B cell (primary cell): Measurements from ENCODE around the gene BTRC. TPM values are rescaled to one million over a fixed set of nuclear protein-coding genes. Genes with fewer than 3 reads are reported as not detected.
"Not testable (repeated sequence)": the region's sequence is repeated elsewhere in the genome, so short reads cannot be mapped to it uniquely, and the experiment has no call there.

ENCODE experiments used
- ATAC-seq: fragments of 200-7000 bp; cut with Tn5 transposase; one replicate; pipeline ENCODE4 v1.10.0; 2021; ENCODE audit warnings: low read depth, mild to moderate bottlenecking, moderate number of reproducible peaks, moderate library complexity
- CTCF ChIA-PET: fragments of 350-600 bp; sonication (Branson Sonifier 250); formaldehyde crosslinking; loops from one replicate; lab custom pipeline; 2021; ENCODE audit warnings: antibody characterized with exemption, inconsistent platforms; lab: Charles Lee
- POLR2A ChIA-PET: fragments of 350-600 bp; sonication (Branson Sonifier 250); formaldehyde crosslinking; loops from one replicate; lab custom pipeline; 2021; ENCODE audit warnings: antibody characterized with exemption; lab: Charles Lee
- DNase-seq: peaks from one replicate; pipeline ENCODE4 v3.0.0; 2013
- H2AFZ ChIP-seq: 2 replicates; pipeline ENCODE4 v1.6.1; 2012; ENCODE audit warnings: mild to moderate bottlenecking, low read depth, low read length; ENCODE audit not compliant: insufficient read depth, poor library complexity, severe bottlenecking
- H3K27ac ChIP-seq, 2 donors: 1 replicate in 1 of 2; 2 replicates in 1 of 2; pipeline ENCODE4 v1.5.1; 2012 to 2013; ENCODE audit warnings: low read length in 2 of 2, mild to moderate bottlenecking in 2 of 2, moderate library complexity in 1 of 2
- H3K27me3 ChIP-seq, 4 experiments: fragments of 200-600 bp in 1 of 4; sonication (generic) in 1 of 4; replicated peaks in 1 of 4; 1 replicate in 2 of 4; 2 replicates in 2 of 4; pipeline versions ENCODE4 v1.6.1 to v1.7.0; 2013 to 2016; ENCODE audit warnings: low read length in 3 of 4, mild to moderate bottlenecking in 2 of 4, mixed read lengths in 1 of 4, moderate library complexity in 1 of 4; ENCODE audit not compliant: insufficient read depth in 4 of 4, control insufficient read depth in 3 of 4; ENCODE audit errors: control extremely low read depth in 1 of 4
- H3K36me3 ChIP-seq, 2 experiments: replicated peaks in 1 of 2; 1 replicate in 1 of 2; 2 replicates in 1 of 2; pipeline versions ENCODE4 v1.6.1 to v1.7.1; 2013; ENCODE audit warnings: low read length in 1 of 2; ENCODE audit not compliant: insufficient read depth in 2 of 2, control insufficient read depth in 1 of 2; ENCODE audit errors: control extremely low read depth in 1 of 2, extremely low read depth in 1 of 2
- H3K4me1 ChIP-seq, 2 donors: fragments of 200-600 bp in 1 of 2; sonication (generic) in 1 of 2; 1 replicate in 1 of 2; 2 replicates in 1 of 2; pipeline versions ENCODE4 v1.5.1 to v1.6.1; 2013 to 2017; ENCODE audit warnings: low read length in 2 of 2; ENCODE audit not compliant: control insufficient read depth in 2 of 2, insufficient read depth in 2 of 2
- H3K4me2 ChIP-seq: replicated peaks from 2 replicates; pipeline ENCODE3; 2012; ENCODE audit warnings: mild to moderate bottlenecking, low read depth, low read length; ENCODE audit not compliant: poor library complexity, severe bottlenecking
- H3K4me3 ChIP-seq, 5 experiments: fragments of 200-600 bp in 1 of 5; sonication (generic) in 1 of 5; 1 replicate in 3 of 5; 2 replicates in 2 of 5; pipeline versions ENCODE4 v1.5.1 to v1.7.0; 2011 to 2016; ENCODE audit warnings: low read length in 4 of 5, mild to moderate bottlenecking in 4 of 5, low read depth in 2 of 5, control low read depth in 1 of 5, moderate library complexity in 1 of 5; ENCODE audit not compliant: insufficient read depth in 1 of 5; ENCODE audit errors: control extremely low read depth in 1 of 5, extremely low read depth in 1 of 5
- H3K79me2 ChIP-seq: fragments of 200-600 bp; sonication (generic); one replicate; pipeline ENCODE4 v1.6.0; 2016; ENCODE audit warnings: low read length; ENCODE audit not compliant: control insufficient read depth, insufficient read depth
- H3K9ac ChIP-seq: fragments of 200-600 bp; sonication (generic); 2 replicates; pipeline ENCODE4 v1.6.1; 2017; ENCODE audit warnings: mild to moderate bottlenecking, low read length, moderate library complexity
- H3K9me3 ChIP-seq, 3 donors: one replicate each; pipeline versions ENCODE4 v1.6.1 to v1.7.1; 2013; ENCODE audit warnings: low read length in 2 of 3; ENCODE audit not compliant: control insufficient read depth in 2 of 3, insufficient read depth in 1 of 3; ENCODE audit errors: control extremely low read depth in 1 of 3
- H4K20me1 ChIP-seq: 2 replicates; pipeline ENCODE4 v1.6.0; 2012; ENCODE audit warnings: mild to moderate bottlenecking, low read length; ENCODE audit not compliant: insufficient read depth, control insufficient read depth, poor library complexity, severe bottlenecking
- H3K27ac Mint-ChIP-seq: one replicate; pipeline ENCODE4 v1.8.0; 2021; ENCODE audit warnings: mixed read lengths
- H3K27me3 Mint-ChIP-seq: one replicate; pipeline ENCODE4 v1.8.0; 2021; ENCODE audit warnings: mixed read lengths
- H3K4me1 Mint-ChIP-seq: one replicate; pipeline ENCODE4 v1.8.0; 2021; ENCODE audit warnings: mixed read lengths
- H3K4me3 Mint-ChIP-seq: one replicate; pipeline ENCODE4 v1.8.0; 2021; ENCODE audit warnings: mixed read lengths
- H3K9me3 Mint-ChIP-seq: one replicate; pipeline ENCODE4 v1.8.0; 2022; ENCODE audit warnings: mixed read lengths; ENCODE audit not compliant: insufficient read depth
- EZH2 ChIP-seq: IDR thresholded peaks from 2 replicates; pipeline ENCODE4 v1.6.1; 2012; ENCODE audit warnings: borderline replicate concordance, low read depth, mild to moderate bottlenecking, moderate library complexity, low read length; ENCODE audit not compliant: insufficient read depth, poor library complexity, severe bottlenecking
- WGBS: methylation state at CpG from one replicate; pipeline ENCODE4 v1.1.5; 2013; ENCODE audit warnings: missing lambda C conversion rate; ENCODE audit not compliant: insufficient coverage; 5-methylcytosine and 5-hydroxymethylcytosine counted together
- intact Hi-C: fragments of 100-400 bp; cut with micrococcal nuclease; formaldehyde crosslinking; loops from one replicate; pipeline ENCODE4 v1.10.0; 2022
- polyA plus RNA-seq: library from polyadenylated mRNA; depleted of rRNA; stranded (reverse); fragments of >200 nt; gene quantifications from 2 replicates; pipeline ENCODE4 v1.2.3, GENCODE V29; 2012
- total RNA-seq, 2 donors: library from RNA; stranded (reverse); fragments of 120-200 nt in 1 of 2; gene quantifications; 1 replicate in 1 of 2; 2 replicates in 1 of 2; pipeline versions ENCODE4 v1.2.3 to v1.2.4, GENCODE V29; 2013 to 2022
- TF ChIP-seq, protein P1 (sequence below): fragments of 200-600 bp; IDR thresholded peaks from one replicate; pipeline ENCODE4 v1.8.0; 2022; ENCODE audit warnings: antibody characterized with exemption, mild to moderate bottlenecking

Gene BTRC
- total and polyA plus RNA-seq, 2 donors (not counting 1 experiment from before 2014, with no cell fraction given): 4.3 to 21.9 TPM

DNA sequence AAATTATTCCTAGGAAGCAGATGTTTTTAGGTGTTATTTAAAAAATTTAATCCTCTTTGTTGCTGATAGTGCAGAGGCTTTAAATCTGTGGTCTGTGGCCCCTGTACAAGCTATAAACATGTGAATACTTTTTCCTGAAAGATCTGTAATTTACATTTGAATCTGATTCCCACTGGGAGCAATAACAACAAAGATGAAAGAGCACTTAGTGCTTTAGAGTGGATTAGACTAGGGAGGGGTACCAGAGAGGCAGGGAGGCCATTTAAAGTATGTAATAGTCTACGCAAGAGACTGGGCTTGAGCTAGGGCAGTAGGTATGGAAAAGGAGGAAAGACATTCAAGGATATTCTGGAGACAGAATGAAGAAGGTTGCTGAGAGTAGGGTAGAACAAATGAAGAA lies 19.1 kb downstream of the BTRC start:
- ATAC-seq (no peak), DNase-seq (no peak)
- Histone ChIP-seq H3K9me3 (no peaks in the 10 kb centered on the region), H2AFZ (no peak overlapping the region), H3K4me1 (peaks cover 8% of the 10 kb centered on the region in 2 donors), H3K27ac (no peak overlapping the region), H3K4me3 (no peak overlapping the region), H3K79me2 (peaks cover 61% of the 10 kb centered on the region), H3K9ac (no peak overlapping the region), H4K20me1 (peaks cover 22% of the 10 kb centered on the region), H3K36me3 (peaks cover under 1 to 4% of the 10 kb centered on the region in 2 experiments), H3K27me3 (no peaks in the 10 kb centered on the region), H3K4me2 (no peak overlapping the region)
- ChIA-PET CTCF (no interaction called here), POLR2A (no interaction called here)
- Mint-ChIP-seq H3K4me3 (no peak overlapping the region), H3K27me3 (no peaks in the 10 kb centered on the region), H3K4me1 (peaks cover 21% of the 10 kb centered on the region), H3K9me3 (no peaks in the 10 kb centered on the region), H3K27ac (no peak overlapping the region)
- 100% methylated on average over 1 of the region's 1 CpG for WGBS
- intact Hi-C loops: no loop called here
- TF ChIP-seq, protein P1, sequence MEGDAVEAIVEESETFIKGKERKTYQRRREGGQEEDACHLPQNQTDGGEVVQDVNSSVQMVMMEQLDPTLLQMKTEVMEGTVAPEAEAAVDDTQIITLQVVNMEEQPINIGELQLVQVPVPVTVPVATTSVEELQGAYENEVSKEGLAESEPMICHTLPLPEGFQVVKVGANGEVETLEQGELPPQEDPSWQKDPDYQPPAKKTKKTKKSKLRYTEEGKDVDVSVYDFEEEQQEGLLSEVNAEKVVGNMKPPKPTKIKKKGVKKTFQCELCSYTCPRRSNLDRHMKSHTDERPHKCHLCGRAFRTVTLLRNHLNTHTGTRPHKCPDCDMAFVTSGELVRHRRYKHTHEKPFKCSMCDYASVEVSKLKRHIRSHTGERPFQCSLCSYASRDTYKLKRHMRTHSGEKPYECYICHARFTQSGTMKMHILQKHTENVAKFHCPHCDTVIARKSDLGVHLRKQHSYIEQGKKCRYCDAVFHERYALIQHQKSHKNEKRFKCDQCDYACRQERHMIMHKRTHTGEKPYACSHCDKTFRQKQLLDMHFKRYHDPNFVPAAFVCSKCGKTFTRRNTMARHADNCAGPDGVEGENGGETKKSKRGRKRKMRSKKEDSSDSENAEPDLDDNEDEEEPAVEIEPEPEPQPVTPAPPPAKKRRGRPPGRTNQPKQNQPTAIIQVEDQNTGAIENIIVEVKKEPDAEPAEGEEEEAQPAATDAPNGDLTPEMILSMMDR: no peak
- no peak for TF ChIP-seq EZH2

DNA sequence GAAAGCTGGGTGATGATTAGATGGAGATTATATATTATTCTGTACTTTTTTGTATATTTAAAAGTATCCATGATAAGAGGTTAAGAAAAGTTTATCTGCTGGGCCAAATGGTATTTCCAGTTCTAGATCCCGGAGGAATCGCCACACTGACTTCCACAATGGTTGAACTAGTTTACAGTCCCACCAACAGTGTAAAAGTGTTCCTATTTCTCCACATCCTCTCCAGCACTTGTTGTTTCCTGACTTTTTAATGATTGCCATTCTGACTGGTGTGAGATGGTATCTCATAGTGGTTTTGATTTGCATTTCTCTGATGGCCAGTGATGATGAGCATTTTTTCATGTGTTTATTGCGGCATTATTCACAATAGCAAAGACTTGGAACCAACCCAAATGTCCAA lies 20.0 kb downstream of the BTRC start:
- H3K9ac ChIP-seq, H3K9me3 ChIP-seq, H3K4me3 ChIP-seq, H3K36me3 ChIP-seq, ATAC-seq, H3K9me3 Mint-ChIP-seq, H3K4me2 ChIP-seq, H3K27ac ChIP-seq, intact Hi-C loops, DNase-seq, H3K27me3 Mint-ChIP-seq, H3K4me3 Mint-ChIP-seq, H3K4me1 ChIP-seq, H3K27me3 ChIP-seq, POLR2A ChIA-PET, H3K27ac Mint-ChIP-seq, H2AFZ ChIP-seq: not testable (repeated sequence)
- H3K4me1 Mint-ChIP-seq: peaks cover 21% of the 10 kb centered on the region
- CTCF ChIA-PET: interaction anchor here (0.6 kb wide), 1 partner anchor 23 kb away, joined by 3 read pairs; no protein-coding TSS in a partner anchor
- peaks cover 18% of the 10 kb centered on the region for H4K20me1 ChIP-seq
- no CpG with 5 or more reads among the region's 3 CpGs for WGBS
- peaks cover 59% of the 10 kb centered on the region for H3K79me2 ChIP-seq
